Measurements from ENCODE around the gene ETV3L.

ETV3L gene

DNA sequence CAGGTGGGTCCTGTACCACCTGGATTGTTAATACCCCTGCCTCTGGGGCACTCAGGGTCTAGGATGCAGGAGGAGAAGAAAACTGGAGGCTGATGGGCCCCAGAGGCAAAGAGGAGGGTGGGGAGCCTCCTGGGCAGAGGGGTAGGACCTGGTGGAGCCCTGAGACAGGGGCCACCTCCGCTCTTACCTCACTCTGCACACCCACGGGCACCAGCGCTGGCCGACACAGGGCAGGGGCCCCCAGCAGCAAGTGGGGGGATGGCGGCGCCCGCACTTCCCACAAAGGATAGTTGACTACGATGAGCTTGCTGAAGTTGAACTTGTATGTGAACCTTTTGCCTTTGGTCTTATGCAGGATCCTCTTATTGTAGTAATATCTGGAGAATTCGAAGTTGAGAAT, 1.1 kb downstream of the ETV3L start:
- no peak for DNase-seq (ENCODE audit: low read depth)
- TF ChIP-seq, protein P1, sequence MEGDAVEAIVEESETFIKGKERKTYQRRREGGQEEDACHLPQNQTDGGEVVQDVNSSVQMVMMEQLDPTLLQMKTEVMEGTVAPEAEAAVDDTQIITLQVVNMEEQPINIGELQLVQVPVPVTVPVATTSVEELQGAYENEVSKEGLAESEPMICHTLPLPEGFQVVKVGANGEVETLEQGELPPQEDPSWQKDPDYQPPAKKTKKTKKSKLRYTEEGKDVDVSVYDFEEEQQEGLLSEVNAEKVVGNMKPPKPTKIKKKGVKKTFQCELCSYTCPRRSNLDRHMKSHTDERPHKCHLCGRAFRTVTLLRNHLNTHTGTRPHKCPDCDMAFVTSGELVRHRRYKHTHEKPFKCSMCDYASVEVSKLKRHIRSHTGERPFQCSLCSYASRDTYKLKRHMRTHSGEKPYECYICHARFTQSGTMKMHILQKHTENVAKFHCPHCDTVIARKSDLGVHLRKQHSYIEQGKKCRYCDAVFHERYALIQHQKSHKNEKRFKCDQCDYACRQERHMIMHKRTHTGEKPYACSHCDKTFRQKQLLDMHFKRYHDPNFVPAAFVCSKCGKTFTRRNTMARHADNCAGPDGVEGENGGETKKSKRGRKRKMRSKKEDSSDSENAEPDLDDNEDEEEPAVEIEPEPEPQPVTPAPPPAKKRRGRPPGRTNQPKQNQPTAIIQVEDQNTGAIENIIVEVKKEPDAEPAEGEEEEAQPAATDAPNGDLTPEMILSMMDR (IDR thresholded peaks at IDR 0.05; ENCODE audit: low read depth, low read length, missing control alignments): no peak
- no peak overlapping the region for H3K4me3 ChIP-seq (ENCODE audit: low read depth, low read length)

DNA sequence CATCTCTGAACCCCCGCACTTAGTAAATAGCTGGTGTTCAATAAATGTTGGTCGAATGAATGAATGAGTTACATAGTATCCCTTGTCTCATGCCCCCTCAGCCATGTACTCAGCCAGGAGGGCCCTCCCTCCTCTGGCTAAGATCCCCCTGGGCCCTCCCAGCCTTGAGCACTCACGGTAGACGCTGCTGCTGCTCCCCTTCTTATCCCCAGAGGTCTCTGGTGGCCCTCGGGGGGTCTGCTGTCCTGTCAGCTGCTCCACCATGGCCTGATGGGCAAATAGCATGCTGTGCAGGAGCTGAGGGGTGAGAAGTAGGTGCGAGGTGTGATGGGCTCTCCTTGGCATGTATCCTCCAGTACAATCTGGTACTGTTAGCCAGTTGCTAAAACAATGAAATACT, 1.9 kb downstream of the ETV3L start:
- TF ChIP-seq, protein P1 (IDR thresholded peaks at IDR 0.05; ENCODE audit: low read depth, low read length, missing control alignments): no peak
- DNase-seq (ENCODE audit: low read depth): no peak
- H3K4me3 ChIP-seq (ENCODE audit: low read depth, low read length): no peak overlapping the region

DNA sequence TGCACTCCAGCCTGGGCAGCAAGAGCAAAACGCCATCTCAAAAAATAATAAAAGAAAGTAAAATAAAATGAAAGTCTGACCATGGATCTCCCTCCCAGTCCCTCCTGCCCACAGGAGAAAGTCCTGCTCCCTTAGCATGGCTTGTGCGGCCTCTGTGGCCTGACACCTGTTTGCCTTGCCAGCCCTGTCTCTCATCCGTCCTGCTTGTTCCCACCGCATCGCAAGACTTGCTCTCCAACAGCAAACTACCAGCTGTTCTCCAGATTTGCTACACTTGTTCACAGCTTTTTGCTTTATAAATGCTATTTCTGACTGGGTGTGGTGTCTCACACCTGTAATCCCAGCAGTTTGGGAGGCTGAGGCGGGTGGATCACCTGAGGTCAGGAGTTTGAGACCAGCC, 2.7 kb downstream of the ETV3L start:
- no peak overlapping the region for H3K4me3 ChIP-seq (ENCODE audit: low read depth, low read length)
- TF ChIP-seq, protein P1 (IDR thresholded peaks at IDR 0.05; ENCODE audit: low read depth, low read length, missing control alignments): no peak
- no peak for DNase-seq (ENCODE audit: low read depth)

DNA sequence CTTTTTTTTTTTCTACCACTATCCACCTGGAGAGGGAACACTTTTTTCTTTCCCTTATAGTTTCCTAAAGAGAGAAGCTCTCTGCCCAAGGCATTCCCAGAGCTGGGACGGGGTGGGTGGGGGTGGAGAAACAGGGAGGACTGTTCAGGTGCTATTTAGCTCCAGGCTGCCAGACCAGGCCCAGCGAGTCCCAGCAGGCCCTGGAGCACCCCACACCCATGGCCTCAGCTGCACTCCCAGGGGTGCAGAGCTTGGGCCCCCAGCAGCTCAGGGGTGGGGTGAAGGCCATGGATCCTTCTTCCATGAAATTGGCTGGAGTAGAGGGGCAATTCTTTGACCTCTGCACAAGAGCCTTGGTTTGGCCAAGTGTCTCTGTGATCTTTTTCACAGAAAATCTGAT, 4.1 kb downstream of the ETV3L start:
- TF ChIP-seq, protein P1 (IDR thresholded peaks at IDR 0.05; ENCODE audit: low read depth, low read length, missing control alignments): no peak
- H3K4me3 ChIP-seq (ENCODE audit: low read depth, low read length): no peak overlapping the region
- no peak for DNase-seq (ENCODE audit: low read depth)

DNA sequence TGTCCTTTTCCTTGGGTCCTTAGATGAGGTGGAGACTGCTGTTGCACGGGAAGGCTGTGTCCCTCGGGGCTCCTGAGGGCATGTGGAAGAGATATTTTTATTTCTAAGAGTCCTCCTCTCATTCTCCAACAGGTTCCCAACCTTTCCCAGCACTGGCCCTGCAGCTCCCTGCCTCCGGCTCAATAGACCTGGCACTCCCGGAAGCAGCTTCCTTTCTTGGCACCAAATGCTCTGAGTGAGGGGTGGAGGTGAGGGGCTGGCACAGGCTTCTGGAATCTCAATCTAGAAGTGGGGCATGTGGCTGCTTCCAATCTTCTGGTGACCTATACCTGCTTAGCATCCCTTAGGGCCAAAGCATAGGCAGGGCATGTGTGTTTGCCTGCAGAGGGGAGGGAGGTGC, 4.5 kb downstream of the ETV3L start:
- H3K4me3 ChIP-seq (ENCODE audit: low read depth, low read length): no peak overlapping the region
- TF ChIP-seq, protein P1 (IDR thresholded peaks at IDR 0.05; ENCODE audit: low read depth, low read length, missing control alignments): no peak
- DNase-seq (ENCODE audit: low read depth): no peak

GRCh38 chr1:157092831-157093230, 6.8 kb downstream of the ETV3L start:
- TF ChIP-seq, protein P1 (IDR thresholded peaks at IDR 0.05; ENCODE audit: low read depth, low read length, missing control alignments): no peak
- no peak for DNase-seq (ENCODE audit: low read depth)
- H3K4me3 ChIP-seq (ENCODE audit: low read depth, low read length): no peak overlapping the region

- TF ChIP-seq, protein P1 (IDR thresholded peaks at IDR 0.05; ENCODE audit: low read depth, low read length, missing control alignments): no peak
- H3K4me3 ChIP-seq (ENCODE audit: low read depth, low read length): no peak overlapping the region
- DNase-seq (ENCODE audit: low read depth): no peak
Measured at GRCh38 chr1:157091668-157092273, 7.8 kb downstream of the ETV3L start.
